ENCODE data around the gene EPB41L4B. TPM values are rescaled to one million over a fixed set of nuclear protein-coding genes. Genes with fewer than 3 reads are reported as not detected.
"Not testable (repeated sequence)": the region's sequence is repeated elsewhere in the genome, so short reads cannot be mapped to it uniquely, and the experiment has no call there.

EPB41L4B gene
- total RNA-seq, 1 experiment from 2014 or later: 2.1 TPM

DNA sequence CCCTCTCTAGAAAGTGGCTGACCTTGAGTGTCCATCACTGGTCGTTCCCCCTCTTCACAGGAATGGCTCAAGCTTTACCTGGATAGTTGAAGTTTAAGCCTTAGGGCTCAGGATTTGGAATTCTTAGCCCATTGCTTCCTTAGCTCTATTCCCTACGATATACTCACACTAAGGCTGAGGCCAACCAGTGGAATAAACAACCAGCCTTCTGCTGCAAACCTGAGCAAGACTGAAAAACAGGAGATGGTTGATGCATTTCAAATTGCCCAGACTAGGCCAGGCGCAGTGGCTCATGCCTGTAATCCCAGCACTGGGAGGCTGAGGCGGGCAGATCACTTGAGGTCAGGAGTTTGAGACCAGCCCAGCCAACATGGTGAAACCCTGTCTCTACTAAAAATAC lies 194.2 kb downstream of the EPB41L4B start:
- DNase-seq (ENCODE audit: low read depth): not testable (repeated sequence)

- DNase-seq (ENCODE audit: low read depth): no peak
Measured at GRCh38 chr9:109124121-109124520, 196.7 kb downstream of the EPB41L4B start.

GRCh38 chr9:109122726-109123621 lies 197.9 kb downstream of the EPB41L4B start:
- no peak for DNase-seq (ENCODE audit: low read depth)

Other genes starting within 250 kb of the EPB41L4B start
- 48.5 and 53.4 TPM in 2 replicates for gene TMEM245, start 201.1 kb downstream of the EPB41L4B start, total RNA-seq (2014; rRNA removed)
- gene FRRS1L, start 153.8 kb downstream of the EPB41L4B start, total RNA-seq (2014; rRNA removed): under 0.01 TPM in 1 of 2 replicates, not detected in the other
- 0.29 and 0.38 TPM in 2 replicates for gene PTPN3, start 177.2 kb upstream of the EPB41L4B start, total RNA-seq (2014; rRNA removed)

Measured in LHCN-M2 (cell line).